ENCODE results near the gene INPP5E. TPM values are rescaled to one million over a fixed set of nuclear protein-coding genes. Genes with fewer than 3 reads are reported as not detected.

INPP5E gene
- total RNA-seq, 3 donors from 2014 or later (not counting 1 experiment from before 2014, with no cell fraction given) = 12.1 to 15.7 (median 14.4) TPM

GRCh38 chr9:136380381-136380780 is 59.3 kb downstream of the INPP5E start:
- Mint-ChIP-seq H3K4me3 (no peak overlapping the region), H3K27ac (no peak overlapping the region), H3K27me3 (ENCODE audit: low read depth in 2 of 2) (no peaks in the 10 kb centered on the region), H3K36me3 (peaks cover 13% of the 10 kb centered on the region), H3K4me1 (peaks cover 9 to 13% of the 10 kb centered on the region in 2 donors), H3K9me3 (no peaks in the 10 kb centered on the region)
- Histone ChIP-seq H3K36me3 (ENCODE audit: control insufficient read depth, insufficient read depth, low read length) (peaks cover 27% of the 10 kb centered on the region), H3K4me3 (ENCODE audit: low read length) (no peak overlapping the region), H3K4me1 (ENCODE audit: control insufficient read depth, insufficient read depth, low read length) (peaks cover 6% of the 10 kb centered on the region), H3K27ac (ENCODE audit: low read length) (no peak overlapping the region), H3K27me3 (ENCODE audit: control insufficient read depth, insufficient read depth, low read length) (no peaks in the 10 kb centered on the region), H3K9me3 (ENCODE audit: control insufficient read depth, insufficient read depth, low read length) (no peaks in the 10 kb centered on the region)
- intact Hi-C loops (cut with micrococcal nuclease) = no loop called here
- ATAC-seq = no peak
- WGBS (ENCODE audit: insufficient coverage) = 96% methylated on average over 17 of the region's 17 CpGs
- TF ChIP-seq CTCF (IDR thresholded peaks at IDR 0.05) = no peak
- DNase-seq = no peak

DNA sequence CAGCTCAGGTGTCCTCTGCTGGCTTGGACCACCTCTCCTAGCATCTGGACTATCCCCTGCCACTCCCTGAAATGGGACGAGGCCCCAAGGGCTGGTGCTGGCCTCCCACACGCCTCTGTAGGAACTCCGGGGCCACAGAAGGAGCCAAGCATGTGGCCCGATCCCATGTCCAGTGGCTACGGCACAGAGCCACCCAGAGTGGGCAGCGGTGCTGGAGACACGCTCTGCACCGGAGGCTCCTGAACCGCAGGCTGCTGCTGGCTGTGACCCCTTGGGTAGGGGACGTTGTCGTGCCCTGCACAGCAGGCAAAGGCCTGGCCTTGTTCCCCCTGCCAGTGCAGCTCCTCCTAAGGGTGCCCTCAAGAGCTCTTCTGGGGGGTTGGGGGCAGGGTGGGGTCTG is 59.8 kb downstream of the INPP5E start:
- peaks cover 6% of the 10 kb centered on the region for H3K4me1 ChIP-seq (ENCODE audit: control insufficient read depth, insufficient read depth, low read length)
- no peaks in the 10 kb centered on the region for H3K9me3 Mint-ChIP-seq
- peaks cover 4 to 8% of the 10 kb centered on the region in 2 donors for H3K4me1 Mint-ChIP-seq
- no peak overlapping the region for H3K27ac Mint-ChIP-seq
- DNase-seq (no peak), ATAC-seq (no peak)
- no peaks in the 10 kb centered on the region for H3K9me3 ChIP-seq (ENCODE audit: control insufficient read depth, insufficient read depth, low read length)
- intact Hi-C loops (cut with micrococcal nuclease) = no loop called here
- H3K27ac ChIP-seq (ENCODE audit: low read length) = no peak overlapping the region
- H3K4me3 Mint-ChIP-seq = no peak overlapping the region
- 93% methylated on average over 11 of the region's 11 CpGs for WGBS (ENCODE audit: insufficient coverage)
- H3K36me3 Mint-ChIP-seq = peaks cover 11% of the 10 kb centered on the region
- TF ChIP-seq CTCF (IDR thresholded peaks at IDR 0.05) = no peak
- H3K36me3 ChIP-seq (ENCODE audit: control insufficient read depth, insufficient read depth, low read length) = peaks cover 27% of the 10 kb centered on the region
- no peak overlapping the region for H3K4me3 ChIP-seq (ENCODE audit: low read length)
- no peaks in the 10 kb centered on the region for H3K27me3 Mint-ChIP-seq (ENCODE audit: low read depth in 2 of 2)
- H3K27me3 ChIP-seq (ENCODE audit: control insufficient read depth, insufficient read depth, low read length) = no peaks in the 10 kb centered on the region

DNA sequence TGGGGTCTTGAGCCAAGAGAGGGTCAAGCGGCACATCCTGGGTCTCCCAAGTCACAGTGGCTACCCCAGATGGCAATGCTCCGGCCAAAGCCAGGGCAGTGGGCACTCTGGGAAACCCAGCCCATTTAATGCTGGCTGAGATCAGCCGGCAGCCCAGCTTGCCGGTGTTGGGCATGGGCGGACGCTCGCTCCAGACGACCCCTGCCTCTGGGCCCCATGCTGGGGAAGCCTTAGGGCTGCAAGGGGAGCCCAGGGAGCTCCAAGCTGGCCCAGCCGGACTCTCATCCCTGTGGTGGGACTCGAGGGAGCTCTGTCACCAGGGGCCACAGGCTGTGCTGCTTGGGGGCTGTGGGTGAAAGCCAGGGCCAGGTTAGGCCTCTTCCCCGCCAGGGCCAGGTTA is 60.2 kb downstream of the INPP5E start:
- no peak overlapping the region for H3K4me3 ChIP-seq (ENCODE audit: low read length)
- H3K27me3 ChIP-seq (ENCODE audit: control insufficient read depth, insufficient read depth, low read length) = no peaks in the 10 kb centered on the region
- WGBS (ENCODE audit: insufficient coverage) = 95% methylated on average over 11 of the region's 11 CpGs
- no peak for DNase-seq
- Mint-ChIP-seq H3K36me3 (peaks cover 7% of the 10 kb centered on the region), H3K27ac (no peak overlapping the region), H3K27me3 (ENCODE audit: low read depth in 2 of 2) (no peaks in the 10 kb centered on the region), H3K4me1 (peaks cover 0 to 3% of the 10 kb centered on the region in 2 donors), H3K4me3 (no peak overlapping the region), H3K9me3 (no peaks in the 10 kb centered on the region)
- peaks cover 6% of the 10 kb centered on the region for H3K4me1 ChIP-seq (ENCODE audit: control insufficient read depth, insufficient read depth, low read length)
- intact Hi-C loops (cut with micrococcal nuclease) = no loop called here
- peaks cover 27% of the 10 kb centered on the region for H3K36me3 ChIP-seq (ENCODE audit: control insufficient read depth, insufficient read depth, low read length)
- ATAC-seq = no peak
- TF ChIP-seq CTCF (IDR thresholded peaks at IDR 0.05) = no peak
- H3K27ac ChIP-seq (ENCODE audit: low read length) = no peak overlapping the region
- no peaks in the 10 kb centered on the region for H3K9me3 ChIP-seq (ENCODE audit: control insufficient read depth, insufficient read depth, low read length)

DNA sequence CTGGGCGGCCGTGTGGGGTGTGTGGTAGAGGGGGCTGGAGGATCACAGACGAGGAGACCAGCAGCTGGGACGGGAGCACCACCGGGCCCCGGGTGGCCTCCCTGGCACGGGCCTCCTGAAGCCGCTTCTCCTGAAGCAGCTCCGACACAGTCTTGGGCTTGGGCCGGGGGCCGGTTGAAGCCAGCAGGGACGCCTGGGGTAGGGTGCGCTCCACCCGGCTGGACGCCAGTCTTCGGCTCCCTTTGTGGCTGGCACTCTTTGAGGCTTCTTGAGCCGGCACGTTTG is 60.7 kb downstream of the INPP5E start:
- 96% methylated on average over 18 of the region's 18 CpGs for WGBS (ENCODE audit: insufficient coverage)
- H3K27me3 ChIP-seq (ENCODE audit: control insufficient read depth, insufficient read depth, low read length) = no peaks in the 10 kb centered on the region
- Mint-ChIP-seq H3K27me3 (ENCODE audit: low read depth in 2 of 2) (no peaks in the 10 kb centered on the region), H3K4me1 (no peaks in the 10 kb centered on the region), H3K36me3 (peaks cover 2% of the 10 kb centered on the region), H3K27ac (no peak overlapping the region), H3K4me3 (no peak overlapping the region), H3K9me3 (no peaks in the 10 kb centered on the region)
- H3K27ac ChIP-seq (ENCODE audit: low read length) = no peak overlapping the region
- no peak overlapping the region for H3K4me3 ChIP-seq (ENCODE audit: low read length)
- DNase-seq (no peak), ATAC-seq (no peak)
- H3K36me3 ChIP-seq (ENCODE audit: control insufficient read depth, insufficient read depth, low read length) = peaks cover 27% of the 10 kb centered on the region
- intact Hi-C loops (cut with micrococcal nuclease) = no loop called here
- TF ChIP-seq CTCF (IDR thresholded peaks at IDR 0.05) = no peak
- H3K4me1 ChIP-seq (ENCODE audit: control insufficient read depth, insufficient read depth, low read length) = peaks cover 6% of the 10 kb centered on the region
- H3K9me3 ChIP-seq (ENCODE audit: control insufficient read depth, insufficient read depth, low read length) = no peaks in the 10 kb centered on the region

Other genes with a start within 250 kb of the INPP5E start
- gene LHX3, start 234.7 kb downstream of the INPP5E start, total RNA-seq = under 1 TPM in 1 of 3 donors, not detected in 2; 0.38 TPM
- gene QSOX2, start 194.0 kb downstream of the INPP5E start, total RNA-seq = 10 to 100 TPM; 10.8 to 16.7 (median 16.6) TPM
- under 1 TPM in 1 of 3 donors, not detected in 2; 0.18 TPM for gene CCDC187, start 135.8 kb downstream of the INPP5E start, total RNA-seq
- gene GPSM1, start 112.3 kb downstream of the INPP5E start, total RNA-seq = 1 to 10 TPM; 2.6 to 4.2 (median 3.4) TPM
- gene DNLZ, start 76.1 kb downstream of the INPP5E start, total RNA-seq = 10 to 100 TPM; 24.6 to 34.8 (median 28.9) TPM
- gene CARD9, start 66.2 kb downstream of the INPP5E start, total RNA-seq = 1 to 10 TPM; 1.6 to 4.2 (median 4.0) TPM
- 10 to 100 TPM in 1 of 3 donors, 1 to 10 TPM in 2; 9.0 to 11.3 (median 9.4) TPM for gene SNAPC4, start 39.7 kb downstream of the INPP5E start, total RNA-seq
- 10 to 100 TPM; 38.7 to 62.3 (median 41.6) TPM for gene ENTR1, start 29.2 kb downstream of the INPP5E start, total RNA-seq
- gene PMPCA, start 29.2 kb downstream of the INPP5E start, total RNA-seq = 10 to 100 TPM; 78.3 to 84.8 (median 79.3) TPM
- 10 to 100 TPM; 84.3 to 89.0 (median 87.1) TPM for gene SEC16A, start 43.2 kb upstream of the INPP5E start, total RNA-seq
- gene NOTCH1, start 106.2 kb upstream of the INPP5E start, total RNA-seq = 100 to 1,000 TPM; 126 to 228 (median 192) TPM
- under 1 TPM; 0.28 to 0.47 (median 0.29) TPM for gene EGFL7, start 223.1 kb upstream of the INPP5E start, total RNA-seq
- 10 to 100 TPM; 10.3 to 19.4 (median 12.0) TPM for gene AGPAT2, start 247.6 kb upstream of the INPP5E start, total RNA-seq

Data from natural killer cell (primary cell).